HL-60 (cell line): ENCODE results near the gene F2R.

Experiments used
- CTCF ChIP-seq: IDR thresholded peaks from one replicate; pipeline ENCODE4 v1.5.1; 2011; ENCODE audit warnings: low read length, control low read depth, inconsistent platforms; ENCODE audit not compliant: insufficient read depth
- POLR2AphosphoS5 ChIP-seq: IDR thresholded peaks from 2 replicates; pipeline ENCODE4 v1.6.1; 2012; ENCODE audit warnings: low read depth
- REST ChIP-seq: IDR thresholded peaks from 2 replicates; pipeline ENCODE4 v1.6.1; 2012; ENCODE audit warnings: low read depth; ENCODE audit not compliant: insufficient replicate concordance
- SPI1 ChIP-seq: IDR thresholded peaks from 2 replicates; pipeline ENCODE4 v1.6.1; 2012; ENCODE audit warnings: low read depth, mild to moderate bottlenecking, borderline replicate concordance

- TF ChIP-seq CTCF, result no peak
- TF ChIP-seq POLR2AphosphoS5, result no peak
- TF ChIP-seq SPI1, result no peak
- TF ChIP-seq REST, result no peak
Measured at GRCh38 chr5:76764374-76764773, 48.4 kb downstream of the F2R start.
